Subcutaneous abdominal adipose tissue (tissue), 5 donors: ENCODE measurements around the gene INPP5A.

Experiments
- H3K27ac ChIP-seq: one replicate; pipeline ENCODE4 v1.7.0; 2013; ENCODE audit warnings: low read depth, mild to moderate bottlenecking, inconsistent platforms, low read length, moderate library complexity
- H3K27me3 ChIP-seq, 5 donors: one replicate each; pipeline ENCODE4 v1.7.0; 2013; ENCODE audit warnings: low read length in 5 of 5, inconsistent platforms in 1 of 5; ENCODE audit not compliant: control insufficient read depth in 5 of 5, insufficient read depth in 4 of 5
- H3K36me3 ChIP-seq, 5 donors: one replicate each; pipeline ENCODE4 v1.7.0; 2013; ENCODE audit warnings: low read length in 5 of 5; ENCODE audit not compliant: control insufficient read depth in 5 of 5, insufficient read depth in 5 of 5
- H3K4me1 ChIP-seq, 5 donors: one replicate each; pipeline ENCODE4 v1.7.0; 2013; ENCODE audit warnings: low read length in 5 of 5, mild to moderate bottlenecking in 3 of 5, moderate library complexity in 1 of 5; ENCODE audit not compliant: control insufficient read depth in 5 of 5, insufficient read depth in 5 of 5
- H3K4me3 ChIP-seq, 5 donors: one replicate each; pipeline ENCODE4 v1.7.0; 2013; ENCODE audit warnings: low read length in 5 of 5, low read depth in 1 of 5
- H3K9ac ChIP-seq, 5 donors: one replicate each; pipeline ENCODE4 v1.7.0; 2013; ENCODE audit warnings: low read length in 5 of 5, mild to moderate bottlenecking in 4 of 5, moderate library complexity in 3 of 5
- H3K9me3 ChIP-seq, 5 donors: one replicate each; pipeline ENCODE4 v1.7.0; 2013; ENCODE audit warnings: low read length in 5 of 5; ENCODE audit not compliant: control insufficient read depth in 5 of 5
- donor health status: healthy.
- donor health status: healthy.
- donor health status: healthy.
- donor health status: healthy.
- donor health status: healthy.

The INPP5A gene

DNA sequence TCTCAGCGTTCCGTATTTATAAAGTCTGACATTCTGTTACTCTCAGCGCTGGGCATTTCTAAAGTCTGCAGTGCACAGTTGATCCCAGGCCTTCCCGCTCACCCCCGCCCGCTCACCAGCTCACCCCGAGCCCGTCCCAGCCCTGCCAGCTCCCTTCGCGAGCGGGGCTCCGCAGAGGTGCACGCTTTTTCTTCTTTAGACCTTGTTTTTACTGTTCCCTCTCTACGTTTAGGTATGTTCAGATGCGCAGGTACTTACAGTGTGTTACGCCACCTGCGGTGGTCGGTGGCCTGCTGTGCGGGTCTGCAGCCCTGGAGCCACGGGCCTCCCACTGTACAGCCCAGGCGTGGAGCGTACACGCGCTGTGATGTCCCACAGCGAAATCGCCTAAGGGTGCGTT, 219.6 kb downstream of the INPP5A start:
- Histone ChIP-seq H3K9me3 (peaks cover 0 to 4% (median 0%) of the 10 kb centered on the region in 5 donors), H3K9ac (no peak overlapping the region), H3K27ac (no peak overlapping the region), H3K4me3 (no peak overlapping the region), H3K27me3 (no peaks in the 10 kb centered on the region), H3K4me1 (no peaks in the 10 kb centered on the region), H3K36me3 (peaks cover 0 to 81% (median 52%) of the 10 kb centered on the region in 5 donors)

DNA sequence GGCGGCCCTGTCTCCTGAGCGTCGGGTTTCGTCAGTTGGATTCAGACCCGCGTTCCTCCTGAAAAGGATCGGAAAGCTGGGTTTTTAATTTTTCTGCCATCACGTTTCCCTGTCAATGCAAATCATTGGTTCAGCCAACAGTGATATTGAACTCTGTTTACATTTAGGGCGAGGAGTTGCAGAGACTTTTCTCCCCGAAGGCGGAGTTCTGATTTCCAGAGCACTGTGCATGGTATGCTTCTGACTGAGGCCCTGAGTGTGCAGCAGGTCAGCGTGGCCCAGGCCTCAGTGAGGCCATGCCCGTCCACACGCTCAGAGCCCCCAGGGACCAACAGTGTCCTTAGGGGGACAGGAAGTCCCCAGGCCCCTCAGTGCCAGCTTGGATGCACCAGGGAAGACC, 221.3 kb downstream of the INPP5A start:
- peaks cover 0 to 77% (median 43%) of the 10 kb centered on the region in 5 donors for H3K36me3 ChIP-seq
- H3K27me3 ChIP-seq: no peaks in the 10 kb centered on the region
- H3K9me3 ChIP-seq: peaks cover 0 to 4% (median 0%) of the 10 kb centered on the region in 5 donors
- no peak overlapping the region for H3K9ac ChIP-seq
- H3K27ac ChIP-seq: no peak overlapping the region
- H3K4me3 ChIP-seq: no peak overlapping the region
- H3K4me1 ChIP-seq: no peaks in the 10 kb centered on the region

DNA sequence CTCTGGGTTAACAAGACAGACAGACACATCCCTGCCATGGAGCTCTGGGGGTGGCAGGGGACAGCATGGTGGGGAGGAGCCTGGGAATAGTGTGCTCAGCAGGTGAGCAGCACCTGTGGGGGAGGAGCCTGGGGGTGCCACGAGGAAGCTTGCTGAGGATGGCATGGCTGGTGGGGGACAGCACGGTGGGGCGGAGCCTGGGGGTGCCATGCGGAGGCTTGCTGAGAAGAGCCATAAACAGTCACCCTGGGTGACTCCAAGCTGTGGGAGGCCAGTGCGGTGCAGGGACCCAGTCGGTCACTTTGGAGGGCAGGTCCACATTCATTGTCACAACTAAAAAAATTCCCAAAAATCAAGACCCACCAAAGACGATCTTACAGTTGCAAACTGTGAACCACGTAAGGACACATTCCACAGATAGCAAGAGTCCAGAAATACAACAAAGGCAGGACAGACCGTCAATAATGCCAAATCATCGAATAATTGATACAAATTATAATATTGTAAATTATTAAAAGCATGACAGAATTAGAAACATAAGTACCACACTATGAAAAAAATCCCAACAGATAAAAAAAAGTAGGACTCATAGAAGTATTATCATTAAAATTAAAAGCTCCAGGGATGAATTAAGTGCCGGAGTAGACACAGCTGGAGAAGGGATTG, 223.9 kb downstream of the INPP5A start:
- Histone ChIP-seq H3K27ac (no peak overlapping the region), H3K36me3 (peaks cover 0 to 66% (median 33%) of the 10 kb centered on the region in 5 donors), H3K4me3 (no peak overlapping the region), H3K4me1 (no peaks in the 10 kb centered on the region), H3K9me3 (no peaks in the 10 kb centered on the region), H3K9ac (no peak overlapping the region), H3K27me3 (no peaks in the 10 kb centered on the region)

DNA sequence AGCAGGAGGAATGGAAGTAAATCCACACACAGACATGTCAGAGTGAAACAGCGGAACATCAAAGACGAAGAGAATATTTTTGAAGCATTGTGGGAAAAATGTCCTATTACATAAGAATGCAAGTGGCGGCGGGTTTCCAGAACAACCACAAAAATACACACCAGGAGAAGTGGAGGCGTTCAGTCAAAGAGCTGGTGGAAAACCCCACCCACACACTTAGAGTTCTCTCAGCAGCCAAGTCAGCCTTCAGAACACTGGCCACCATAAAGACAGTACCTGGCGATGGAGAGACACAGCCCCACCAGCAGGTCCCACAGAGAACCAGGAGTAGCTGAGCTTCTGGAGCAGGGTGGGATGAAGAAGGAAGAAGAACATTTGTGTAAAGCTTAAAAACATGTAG, 224.7 kb downstream of the INPP5A start:
- no peak overlapping the region for H3K4me3 ChIP-seq
- no peaks in the 10 kb centered on the region for H3K9me3 ChIP-seq
- H3K27ac ChIP-seq: no peak overlapping the region
- H3K27me3 ChIP-seq: no peaks in the 10 kb centered on the region
- H3K36me3 ChIP-seq: peaks cover 0 to 62% (median 33%) of the 10 kb centered on the region in 5 donors
- H3K9ac ChIP-seq: no peak overlapping the region
- no peaks in the 10 kb centered on the region for H3K4me1 ChIP-seq

DNA sequence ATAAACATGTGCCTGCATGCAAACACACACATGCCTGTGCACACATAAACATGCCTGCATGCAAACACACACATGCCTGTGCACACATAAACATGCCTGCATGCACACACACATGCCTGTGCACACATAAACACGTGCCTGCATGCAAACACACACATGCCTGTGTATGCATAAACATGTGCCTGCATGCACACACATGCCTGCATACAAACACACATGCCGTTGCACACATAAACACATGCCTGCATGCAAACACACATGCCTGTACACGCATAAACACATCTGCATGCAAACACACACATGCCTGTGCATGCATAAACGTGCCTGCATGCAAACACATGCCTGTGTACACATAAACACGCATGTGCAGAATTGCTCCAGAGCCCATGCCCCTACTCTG, 226.0 kb downstream of the INPP5A start:
- no peak overlapping the region for H3K27ac ChIP-seq
- peaks cover 0 to 65% (median 38%) of the 10 kb centered on the region in 5 donors for H3K36me3 ChIP-seq
- peaks cover 0 to 5% (median 0%) of the 10 kb centered on the region in 5 donors for H3K27me3 ChIP-seq

DNA sequence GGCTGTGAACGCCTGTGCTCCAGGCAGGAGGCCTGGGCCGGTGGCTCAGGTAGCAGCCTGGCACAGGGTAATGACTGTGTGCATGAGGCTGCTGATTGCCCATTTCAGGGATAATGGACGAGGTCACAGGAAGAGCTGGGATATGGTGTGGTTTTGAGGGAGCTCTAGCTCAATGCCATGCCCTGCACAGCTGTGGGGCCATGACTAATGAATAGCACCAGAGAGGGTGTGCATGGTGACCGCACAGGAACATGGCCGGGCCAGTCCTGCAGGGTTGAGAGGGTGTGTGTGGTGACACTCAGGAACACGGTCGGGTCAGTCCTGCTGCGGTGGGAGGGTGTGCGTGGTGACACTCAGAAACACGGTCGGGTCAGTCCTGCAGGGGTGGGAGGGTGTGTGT, 226.5 kb downstream of the INPP5A start:
- no peak overlapping the region for H3K9ac ChIP-seq
- H3K27ac ChIP-seq: no peak overlapping the region
- H3K36me3 ChIP-seq: peaks cover 0 to 65% (median 38%) of the 10 kb centered on the region in 5 donors
- H3K27me3 ChIP-seq: peaks cover 0 to 5% (median 0%) of the 10 kb centered on the region in 5 donors
- H3K4me1 ChIP-seq: peaks cover 0 to 7% (median 0%) of the 10 kb centered on the region in 5 donors
- no peaks in the 10 kb centered on the region for H3K9me3 ChIP-seq
- no peak overlapping the region for H3K4me3 ChIP-seq

More for the DNA sequence above, 226.0 kb downstream of the INPP5A start:
- Histone ChIP-seq H3K9ac (no peak overlapping the region), H3K4me1 (peaks cover 0 to 7% (median 0%) of the 10 kb centered on the region in 5 donors), H3K4me3 (no peak overlapping the region), H3K9me3 (no peaks in the 10 kb centered on the region)

DNA sequence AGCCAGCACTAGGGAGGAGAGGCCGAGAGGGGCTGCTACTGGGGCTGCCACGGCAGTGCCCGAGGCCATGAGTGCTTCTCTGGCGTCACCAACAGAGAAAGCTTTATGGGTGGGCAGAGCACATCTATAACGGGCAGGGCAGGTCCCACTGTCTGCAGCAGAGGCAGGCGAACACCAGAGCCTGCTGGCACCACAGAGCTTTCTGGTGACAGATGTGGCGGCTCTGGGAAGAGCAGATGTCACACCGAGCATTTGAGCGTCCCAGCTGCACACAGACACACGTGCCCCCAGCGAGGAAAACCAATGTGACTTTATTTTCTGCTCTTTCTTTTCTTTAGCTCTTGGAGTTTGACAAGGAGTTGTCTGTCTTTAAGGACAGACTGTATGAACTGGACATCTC, 227.8 kb downstream of the INPP5A start:
- H3K9ac ChIP-seq: no peak overlapping the region

DNA sequence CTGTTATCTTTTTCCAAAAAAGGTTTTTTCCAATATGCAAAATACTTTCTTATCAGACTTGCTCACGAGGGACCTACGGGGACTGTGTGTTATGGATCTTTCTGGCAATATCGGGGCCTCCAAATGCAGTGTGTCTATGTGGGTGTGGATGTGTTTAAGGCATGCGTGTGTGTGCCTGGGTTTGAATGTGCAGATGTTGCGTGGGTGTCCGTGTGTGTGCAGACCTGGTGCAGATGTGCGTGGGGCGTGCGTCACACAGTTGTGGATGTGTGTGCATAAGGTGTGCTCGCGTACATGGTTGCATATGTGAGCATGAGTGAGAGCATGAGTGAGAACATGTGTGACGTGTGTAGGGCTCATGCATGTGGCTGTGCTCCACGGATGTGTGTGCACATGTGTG, 228.7 kb downstream of the INPP5A start:
- H3K4me1 ChIP-seq: peaks cover 0 to 7% (median 0%) of the 10 kb centered on the region in 5 donors
- H3K27me3 ChIP-seq: peaks cover 0 to 5% (median 0%) of the 10 kb centered on the region in 5 donors
- no peaks in the 10 kb centered on the region for H3K9me3 ChIP-seq
- no peak overlapping the region for H3K4me3 ChIP-seq
- H3K9ac ChIP-seq: no peak overlapping the region
- H3K36me3 ChIP-seq: peaks cover 0 to 62% (median 38%) of the 10 kb centered on the region in 5 donors
- H3K27ac ChIP-seq: no peak overlapping the region

More for the DNA sequence above, 227.8 kb downstream of the INPP5A start:
- no peaks in the 10 kb centered on the region for H3K9me3 ChIP-seq
- H3K4me3 ChIP-seq: no peak overlapping the region
- peaks cover 0 to 62% (median 35%) of the 10 kb centered on the region in 5 donors for H3K36me3 ChIP-seq
- peaks cover 0 to 7% (median 0%) of the 10 kb centered on the region in 5 donors for H3K4me1 ChIP-seq
- no peak overlapping the region for H3K27ac ChIP-seq
- H3K27me3 ChIP-seq: peaks cover 0 to 5% (median 0%) of the 10 kb centered on the region in 5 donors

DNA sequence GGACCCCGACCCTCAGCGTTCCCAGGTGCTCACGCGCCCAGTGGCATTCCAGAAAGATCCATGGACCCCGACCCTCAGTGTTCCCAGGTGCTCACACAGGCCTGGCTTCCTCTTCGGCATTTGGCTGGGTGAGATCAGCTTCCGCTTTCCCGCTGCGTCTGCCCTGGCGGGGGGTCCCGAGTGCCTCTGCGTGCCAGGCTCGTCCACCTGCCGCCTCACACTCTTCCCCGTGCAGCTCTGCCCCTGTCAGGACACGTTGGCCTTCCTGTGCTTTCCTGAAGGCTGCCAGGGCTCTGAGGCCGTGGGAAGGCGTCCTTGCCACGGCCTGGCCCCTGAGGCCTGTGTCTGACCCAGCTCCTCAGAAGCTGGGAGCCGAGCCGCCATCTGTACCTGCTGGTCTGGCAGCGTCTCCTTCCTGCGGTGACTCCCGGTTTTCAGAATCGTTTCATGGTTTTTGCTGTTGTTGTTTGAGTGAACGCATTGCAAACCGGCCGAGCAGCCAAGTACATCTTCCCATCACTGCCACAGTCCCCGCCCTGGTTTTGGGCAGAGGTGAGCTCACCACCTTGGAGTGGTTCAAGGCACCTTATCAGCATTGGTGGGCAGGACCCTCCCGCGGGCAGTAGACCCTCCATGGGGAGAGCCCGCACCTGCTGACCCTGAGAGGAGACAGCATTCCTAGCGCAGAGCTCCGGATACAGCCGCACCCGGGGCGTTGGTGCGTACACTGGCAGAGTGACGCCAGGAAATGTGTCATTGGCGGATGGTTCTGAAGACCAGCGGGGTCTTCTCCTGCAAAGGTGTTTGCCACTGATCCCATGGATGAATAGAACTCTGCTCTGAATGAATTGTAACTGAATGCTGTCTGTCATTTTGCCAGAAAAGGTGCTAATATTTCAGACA, 231.0 kb downstream of the INPP5A start:
- Histone ChIP-seq H3K4me1 (peaks cover 0 to 7% (median 0%) of the 10 kb centered on the region in 5 donors), H3K27ac (no peak overlapping the region), H3K4me3 (no peak overlapping the region), H3K36me3 (peaks cover 0 to 53% (median 40%) of the 10 kb centered on the region in 5 donors), H3K9ac (no peak overlapping the region), H3K9me3 (no peaks in the 10 kb centered on the region), H3K27me3 (peaks cover 0 to 5% (median 0%) of the 10 kb centered on the region in 5 donors)
